Stimulated activated CD4-positive, alpha-beta T cell treated with anti-CD3 and anti-CD28 coated beads, TNF-alpha, amount 100 ng/mL, for 24 hours (primary cell): Measurements from ENCODE around the gene SIK3.
"Not testable (repeated sequence)": the region's sequence is repeated elsewhere in the genome, so short reads cannot be mapped to it uniquely, and the experiment has no call there.

Experiments used
- DNase-seq, 3 experiments: peaks; one replicate each; pipeline ENCODE4 v3.0.0-alpha.2; 2020; ENCODE audit warnings: low read depth in 3 of 3

The SIK3 gene

DNA sequence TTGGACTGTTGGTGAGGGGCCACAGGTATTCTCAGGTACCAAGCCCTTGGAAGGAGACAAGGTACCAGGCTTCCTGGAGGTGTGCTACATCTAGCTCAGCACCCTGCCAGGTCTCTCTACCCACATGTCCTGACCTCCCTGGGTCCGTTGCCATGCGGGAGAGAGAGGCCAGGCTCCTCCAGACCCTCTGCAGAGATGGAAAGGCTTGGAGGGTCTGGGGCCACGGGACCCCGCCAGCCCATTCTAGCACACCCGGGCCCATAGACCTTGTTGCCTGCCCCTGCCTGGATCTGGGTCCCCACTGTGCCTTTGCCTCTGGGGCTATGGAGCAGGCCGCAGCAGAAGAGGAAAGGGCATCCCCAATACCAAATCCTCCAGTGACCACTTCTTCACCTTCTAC is 270.8 kb downstream of the SIK3 start:
- DNase-seq: no peak

DNA sequence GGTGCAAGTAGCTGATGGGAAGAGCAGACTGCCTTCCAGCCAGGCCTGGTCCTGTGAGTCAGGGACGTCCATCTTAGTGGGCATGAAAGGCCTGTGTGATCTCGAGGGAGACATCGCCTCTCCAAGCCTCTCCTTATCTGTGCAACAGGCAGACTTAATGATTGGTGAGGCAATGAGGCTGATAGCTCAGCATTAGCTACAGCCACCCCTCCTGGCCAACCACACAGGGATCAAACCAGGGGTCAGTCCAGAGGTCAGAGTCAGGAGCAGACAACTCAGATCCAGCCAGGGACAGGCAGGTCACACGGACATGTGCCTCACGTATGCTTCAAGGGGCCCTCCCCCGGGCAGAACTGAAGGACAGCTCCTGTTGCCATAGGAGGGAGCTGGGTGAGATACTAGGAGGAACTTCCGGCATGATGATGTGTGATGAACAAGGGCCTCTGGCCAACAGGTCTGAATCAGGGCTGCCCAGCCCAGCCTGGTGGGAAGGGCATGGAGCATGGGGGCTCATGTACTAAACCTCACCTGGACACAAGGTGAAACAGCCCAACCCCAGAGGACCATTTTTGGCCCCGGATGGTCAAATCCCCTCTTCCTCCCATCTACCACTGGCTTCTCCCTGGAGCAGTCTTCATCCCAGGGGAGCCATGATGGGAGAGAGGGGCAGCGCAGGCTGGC is 271.3 kb downstream of the SIK3 start:
- no peak for DNase-seq

DNA sequence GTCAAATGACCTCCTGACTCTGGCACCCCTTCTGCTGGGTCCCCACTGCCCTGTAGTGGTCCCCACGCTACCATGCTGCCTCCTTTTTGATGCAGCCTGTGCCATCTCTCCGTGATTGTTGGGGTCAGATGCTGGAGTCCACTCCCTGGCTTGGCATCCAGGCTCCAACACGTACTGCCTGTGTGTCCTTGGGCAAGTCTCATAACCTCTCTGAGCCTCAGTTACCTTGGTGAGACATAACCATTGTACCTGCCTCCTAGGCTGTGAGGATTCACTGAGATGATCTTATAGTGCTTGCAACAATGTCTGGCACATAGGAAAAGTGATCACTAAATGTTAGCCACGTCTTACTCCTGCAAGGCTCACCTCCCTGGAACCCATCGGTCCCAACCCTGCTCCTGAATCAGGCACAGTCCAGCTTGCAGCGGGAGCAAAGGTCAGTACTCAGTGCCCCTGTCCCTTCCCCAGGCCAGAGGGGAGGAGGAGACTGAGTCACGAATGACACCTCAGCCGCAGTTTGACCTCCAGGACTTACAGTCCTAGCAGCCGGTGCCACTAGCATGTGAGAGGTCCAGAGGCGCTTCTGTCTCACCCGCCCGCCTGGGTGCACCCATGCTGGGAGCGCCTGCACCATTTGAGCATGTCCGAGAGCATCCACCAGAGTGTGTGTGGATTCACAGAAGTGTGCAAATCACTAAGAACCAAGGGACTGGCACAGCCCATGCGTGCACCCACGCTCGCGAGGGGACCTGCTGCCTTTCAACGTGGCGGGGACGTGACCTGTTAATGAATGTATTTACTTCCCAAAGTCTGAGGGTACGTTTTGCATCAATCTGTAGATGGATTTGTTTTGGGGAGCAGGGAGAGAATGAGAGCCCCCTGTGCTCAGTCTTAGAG is 272.1 kb downstream of the SIK3 start:
- DNase-seq: no peak

DNA sequence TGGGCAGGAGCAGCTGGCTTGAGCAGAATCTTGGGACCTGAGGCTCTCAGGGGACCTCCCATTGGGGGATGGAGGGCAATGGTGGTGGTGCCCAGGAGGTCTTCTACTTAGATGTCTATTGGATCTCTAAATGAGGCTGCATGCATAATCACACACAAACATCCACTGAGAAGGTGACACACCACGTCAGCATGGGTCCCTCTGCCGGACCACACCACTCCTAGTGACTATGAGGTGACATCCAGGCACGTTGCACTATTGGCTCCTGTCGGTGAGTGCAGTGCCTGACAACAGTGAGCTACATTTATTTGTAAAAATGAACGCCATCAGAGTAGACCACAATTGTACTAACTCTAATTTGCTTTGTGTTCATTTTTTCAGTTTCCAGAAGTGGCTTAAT is 272.8 kb downstream of the SIK3 start:
- no peak for DNase-seq

DNA sequence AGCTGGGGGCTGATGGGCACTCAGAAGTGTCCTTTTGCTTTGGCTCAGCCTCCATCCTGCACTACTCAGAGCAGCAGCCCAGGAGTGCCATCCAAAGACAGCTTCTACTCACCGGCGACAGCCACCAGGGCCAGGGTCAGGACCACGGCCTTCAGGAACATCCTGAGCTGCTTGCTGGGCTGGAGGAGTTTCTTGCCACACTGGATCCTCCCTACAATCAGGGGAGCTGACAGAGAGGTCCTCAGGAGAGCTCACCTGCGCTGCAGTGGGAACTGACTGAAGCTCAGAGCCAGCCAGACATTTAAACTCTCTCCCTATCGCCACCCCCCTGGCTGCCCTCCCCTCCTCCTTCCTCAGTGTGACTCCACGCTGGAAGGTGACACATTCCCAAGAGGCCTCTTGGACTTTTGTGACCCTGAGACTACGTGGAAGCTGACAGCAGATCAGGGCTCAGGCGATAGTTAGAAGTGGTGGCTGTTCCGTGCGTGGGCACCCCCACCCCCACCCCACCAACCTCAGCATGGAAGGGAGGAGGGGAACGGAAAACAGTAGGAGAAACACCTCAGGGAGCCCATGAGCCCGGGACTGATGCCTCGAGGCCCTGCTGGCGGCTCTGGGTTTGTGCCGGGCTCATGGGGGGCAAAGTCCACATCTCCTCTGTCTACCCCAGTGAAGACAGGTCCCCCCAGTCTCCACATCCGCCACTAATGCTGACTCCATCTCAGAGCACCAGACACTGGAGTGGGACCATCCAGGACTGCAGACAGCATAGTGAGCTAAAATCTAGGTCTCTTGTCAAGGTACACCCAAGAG is 275.0 kb downstream of the SIK3 start, which contains the start of gene APOA4:
Gene APOA4, minus strand, starts transcription at position 274 of the 813 bp plus-strand sequence. Its CDS starts 113 bp downstream, at position 161.
- DNase-seq: no peak

DNA sequence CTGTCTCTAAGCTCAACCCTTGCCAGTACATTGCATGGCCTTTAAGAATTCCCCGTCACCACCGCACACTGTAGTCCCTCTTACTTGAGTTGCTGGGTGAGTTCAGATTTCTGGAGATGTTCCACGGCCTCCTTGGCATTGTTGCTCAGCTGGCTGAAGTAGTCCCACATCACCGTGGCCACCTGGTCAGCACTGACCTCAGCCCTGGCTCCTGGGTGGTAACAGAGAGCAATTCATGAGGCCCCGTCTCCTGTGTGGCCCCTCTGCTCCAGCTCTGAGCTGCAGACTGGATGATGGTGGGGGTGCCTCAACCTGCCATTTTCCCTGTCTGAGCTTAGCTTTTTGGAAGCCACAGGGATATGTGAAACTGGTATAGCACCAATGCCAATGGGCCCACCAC is 275.7 kb downstream of the SIK3 start:
- DNase-seq: no peak

DNA sequence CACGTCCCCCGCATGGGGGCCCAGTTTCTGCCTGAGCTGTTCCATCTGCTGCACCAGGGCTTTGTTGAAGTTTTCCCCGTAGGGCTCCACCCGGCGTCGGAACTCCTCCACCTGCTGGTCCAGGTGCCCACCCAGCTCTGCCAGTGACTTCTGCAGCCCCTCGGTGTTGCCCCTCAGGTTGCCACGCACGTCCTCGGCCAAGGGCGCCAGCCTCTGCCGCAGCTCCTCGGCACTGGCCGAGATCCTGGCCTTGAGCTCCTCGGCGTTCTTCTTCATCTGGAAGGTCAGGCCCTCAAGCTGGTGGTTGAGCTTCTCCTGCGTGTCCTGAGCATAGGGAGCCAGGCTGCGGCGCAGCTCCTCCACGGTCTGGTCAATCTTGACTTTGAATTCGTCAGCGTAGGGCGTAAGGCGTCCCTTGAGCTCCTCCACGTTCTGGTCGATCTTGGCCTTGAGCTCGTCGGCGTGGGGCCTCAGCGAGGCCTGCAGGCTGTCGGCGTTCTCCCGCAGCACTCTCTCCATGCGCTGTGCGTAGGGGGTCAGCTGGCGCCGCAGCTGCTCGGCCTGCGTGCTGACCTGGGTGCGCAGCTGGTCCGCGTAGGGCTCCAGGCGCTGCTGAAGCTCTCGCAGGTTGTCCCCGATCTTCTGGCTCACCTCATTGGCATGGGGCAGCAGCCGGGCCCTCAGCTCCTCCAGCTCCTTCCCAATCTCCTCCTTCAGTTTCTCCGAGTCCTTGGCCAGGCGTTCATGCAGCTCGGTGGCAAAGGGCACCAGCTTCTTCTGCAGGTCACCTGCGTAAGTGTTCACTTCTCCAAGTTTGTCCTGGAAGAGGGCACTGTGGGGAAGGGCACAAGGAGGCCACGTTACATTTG is 276.9 kb downstream of the SIK3 start:
- DNase-seq: no peak

DNA sequence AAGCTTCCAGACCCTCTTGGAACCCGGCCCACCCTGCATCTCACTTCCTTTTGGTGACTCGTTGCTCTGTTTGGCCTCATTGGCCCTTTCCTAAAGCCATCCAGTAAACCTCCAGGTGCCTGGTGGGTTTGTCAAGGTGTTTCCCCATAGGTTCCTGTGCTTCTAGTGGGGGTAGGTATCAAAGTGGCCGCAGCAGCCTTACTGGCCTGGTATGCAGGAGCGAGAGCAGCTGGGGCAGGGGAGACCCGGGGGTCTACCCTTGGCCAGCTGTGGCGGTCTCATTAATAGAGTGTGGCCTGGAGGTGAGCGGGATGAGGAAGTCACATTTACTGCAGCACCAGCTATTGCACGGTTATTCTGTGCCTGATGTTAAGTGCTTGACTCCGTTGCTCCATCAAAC is 279.2 kb downstream of the SIK3 start:
- no peak for DNase-seq

DNA sequence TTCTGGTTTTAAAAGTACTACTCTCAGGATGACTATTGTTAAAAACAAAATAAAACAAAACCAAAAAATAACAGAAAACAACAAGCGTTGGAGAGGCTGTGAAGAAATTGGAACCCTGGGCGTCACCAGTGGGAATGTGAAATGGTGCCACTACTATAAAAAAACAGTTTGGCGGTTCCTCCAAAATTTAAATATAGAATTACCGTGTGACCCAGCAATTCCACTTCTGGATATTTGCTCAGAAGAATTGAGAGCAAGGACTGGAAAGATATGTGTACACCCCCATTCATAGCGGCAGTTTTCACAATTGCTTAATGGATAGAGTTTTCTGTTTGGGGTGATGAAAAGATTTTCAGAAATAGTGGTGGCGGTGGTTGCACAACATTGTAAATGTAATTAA is 283.7 kb downstream of the SIK3 start:
- DNase-seq: no peak

DNA sequence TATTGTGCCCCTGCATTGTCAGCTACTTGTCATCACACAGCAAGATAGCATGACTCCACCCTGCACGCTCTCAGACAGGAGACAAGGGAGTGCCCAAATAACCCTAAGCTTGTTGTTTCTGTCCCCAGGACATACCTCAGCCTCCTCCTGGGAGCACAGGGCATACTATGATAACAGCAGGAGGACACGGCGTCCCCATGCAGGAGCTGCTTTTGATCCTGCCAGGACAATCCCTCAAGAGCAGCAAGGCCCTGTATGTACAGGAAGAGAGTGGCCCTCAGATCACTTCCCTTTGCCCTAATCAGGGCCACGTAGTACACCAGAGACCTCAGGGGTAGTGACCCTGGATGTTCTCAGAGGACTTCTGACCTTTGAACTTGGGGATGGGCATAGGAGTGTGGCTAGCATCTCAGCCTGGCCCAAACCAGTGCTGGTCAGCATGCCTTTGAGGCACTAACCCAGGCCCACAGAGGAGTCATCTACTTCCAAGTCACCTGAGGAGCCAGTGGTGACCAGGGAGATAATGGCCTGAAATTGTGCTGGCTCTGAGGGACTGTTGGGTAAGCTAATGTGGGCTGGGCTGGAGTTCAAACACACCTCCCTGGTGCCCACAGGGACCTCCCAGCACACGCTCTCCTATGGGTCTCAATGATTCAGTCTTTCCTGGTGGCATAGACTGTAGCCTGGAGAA is 284.3 kb downstream of the SIK3 start:
- DNase-seq: no peak

DNA sequence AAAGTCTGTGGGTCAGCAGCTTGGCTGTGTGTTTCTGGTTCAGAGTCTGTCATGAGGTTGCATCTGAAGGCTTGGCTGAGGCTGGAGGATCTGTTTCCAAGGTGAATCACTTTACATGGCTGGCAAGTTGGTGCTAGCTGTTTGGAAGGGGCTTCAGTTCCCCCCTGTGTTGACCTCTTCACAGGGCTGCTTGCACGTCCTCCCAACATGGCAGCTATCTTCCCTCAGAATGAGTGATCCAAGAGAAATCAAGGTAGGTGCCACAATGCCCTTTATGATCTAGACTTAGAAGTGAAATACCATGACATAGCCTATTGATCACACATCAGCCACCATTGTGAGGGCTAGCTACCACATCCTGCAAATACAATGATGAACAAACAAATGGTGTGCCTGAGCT is 285.1 kb downstream of the SIK3 start:
- DNase-seq: no peak

DNA sequence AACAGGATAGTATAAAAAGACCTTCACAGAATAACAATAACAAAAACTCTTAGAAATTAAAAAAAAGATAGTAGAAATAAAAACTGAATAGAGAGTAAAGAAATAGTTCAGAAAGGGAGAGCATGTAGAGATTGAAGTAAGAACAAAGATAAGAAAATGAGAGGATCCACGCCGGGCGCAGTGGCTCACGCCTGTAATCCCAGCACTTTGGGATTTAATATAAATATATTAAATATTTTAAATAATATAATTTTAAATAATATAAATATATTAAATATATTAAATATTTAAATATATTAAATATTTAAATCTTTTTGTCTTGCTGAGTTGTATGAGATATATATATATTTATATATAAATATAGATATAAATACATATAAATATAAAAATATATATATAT is 286.1 kb downstream of the SIK3 start:
- no peak for DNase-seq

DNA sequence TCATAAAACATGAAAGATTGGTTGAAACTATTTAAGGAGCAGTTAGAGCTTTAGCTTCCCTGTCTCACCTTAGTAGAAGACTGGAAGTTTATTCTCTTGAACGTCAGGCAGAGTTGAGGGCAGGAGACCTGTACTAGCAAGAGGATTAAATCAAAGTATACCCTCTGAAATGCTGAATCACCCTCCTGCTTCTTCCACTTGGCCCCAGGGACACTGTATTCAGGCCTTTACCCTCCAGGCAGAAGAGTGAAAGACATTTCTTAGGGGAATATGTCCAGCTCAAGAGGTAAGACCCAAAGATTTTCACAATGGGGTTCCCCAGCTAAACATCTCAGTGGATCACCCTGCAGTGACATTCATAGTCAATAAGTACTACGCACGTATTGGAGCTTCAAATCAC is 287.0 kb downstream of the SIK3 start:
- no peak for DNase-seq

DNA sequence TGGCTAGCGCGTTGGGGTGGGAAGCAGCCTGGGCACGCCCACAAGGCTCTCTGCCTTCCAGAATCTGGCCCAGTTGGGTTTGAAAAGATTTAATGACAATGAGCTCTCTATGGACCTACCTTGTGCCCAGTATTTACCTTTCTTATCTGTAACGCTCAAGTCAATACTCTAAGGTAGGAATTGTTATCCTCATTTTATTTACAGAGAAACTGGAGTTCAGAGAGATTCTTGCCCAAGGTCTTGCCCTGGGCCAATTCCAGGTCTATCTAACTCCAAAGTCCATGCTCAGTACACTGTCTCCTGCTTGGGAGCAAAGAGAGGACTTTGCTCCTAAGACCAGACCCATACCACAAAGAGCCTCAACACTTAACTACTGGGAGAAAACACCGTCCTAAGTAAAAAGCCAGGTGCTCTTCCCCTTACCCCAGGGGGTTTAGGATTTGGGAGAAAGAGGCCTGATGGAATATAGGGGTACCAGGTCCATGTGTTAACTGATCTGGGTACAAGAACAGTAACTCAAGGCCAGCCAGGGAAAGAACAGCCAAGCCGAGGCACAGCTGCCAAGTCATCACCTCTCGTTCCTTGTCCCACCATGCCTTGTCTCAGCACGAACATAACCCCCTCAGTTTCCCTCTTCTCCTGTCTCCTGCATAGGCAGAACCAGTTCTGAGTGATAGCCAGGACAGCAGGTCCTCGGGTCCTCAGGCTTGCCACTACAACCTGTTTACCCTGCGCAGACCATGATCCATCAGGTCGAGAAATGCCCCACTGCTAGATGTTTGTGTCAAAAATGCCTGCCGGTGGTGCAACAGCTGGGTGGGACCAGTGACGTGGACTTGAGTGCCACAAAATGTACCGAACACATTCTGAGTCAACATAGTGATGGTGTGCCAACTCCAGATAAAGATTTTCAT is 289.7 kb downstream of the SIK3 start:
- no peak for DNase-seq

DNA sequence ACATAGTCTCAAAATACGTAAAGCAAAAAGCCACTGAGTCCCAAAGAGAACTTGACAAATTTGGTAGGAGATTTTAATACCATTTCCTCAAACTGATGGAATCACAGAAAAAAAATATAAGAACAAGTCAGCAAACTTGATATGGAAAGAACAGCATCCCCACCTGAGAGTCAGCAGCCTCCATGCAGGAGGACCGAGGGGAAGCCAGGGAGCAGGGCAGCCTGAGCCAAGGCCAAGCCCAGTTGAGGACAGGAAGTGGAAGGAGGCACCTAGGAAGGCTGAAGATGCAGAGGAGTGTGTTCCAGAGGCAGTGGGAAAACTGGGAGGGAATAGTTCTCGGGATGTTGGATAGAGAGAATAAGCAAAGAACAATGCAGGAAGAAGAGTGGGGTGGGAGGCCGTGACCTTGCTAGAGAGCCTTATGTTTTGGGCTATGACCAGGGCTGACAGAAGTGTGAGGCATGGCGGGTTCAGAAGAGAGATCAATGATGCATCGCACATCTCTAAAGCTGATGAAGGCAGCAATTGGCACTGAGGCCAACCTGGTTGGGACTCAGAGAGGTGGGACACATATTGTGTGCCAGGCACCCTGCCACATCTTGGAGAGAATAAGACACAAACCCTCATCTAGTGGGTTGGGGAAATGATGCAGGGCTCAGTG is 290.5 kb downstream of the SIK3 start:
- DNase-seq: no peak

DNA sequence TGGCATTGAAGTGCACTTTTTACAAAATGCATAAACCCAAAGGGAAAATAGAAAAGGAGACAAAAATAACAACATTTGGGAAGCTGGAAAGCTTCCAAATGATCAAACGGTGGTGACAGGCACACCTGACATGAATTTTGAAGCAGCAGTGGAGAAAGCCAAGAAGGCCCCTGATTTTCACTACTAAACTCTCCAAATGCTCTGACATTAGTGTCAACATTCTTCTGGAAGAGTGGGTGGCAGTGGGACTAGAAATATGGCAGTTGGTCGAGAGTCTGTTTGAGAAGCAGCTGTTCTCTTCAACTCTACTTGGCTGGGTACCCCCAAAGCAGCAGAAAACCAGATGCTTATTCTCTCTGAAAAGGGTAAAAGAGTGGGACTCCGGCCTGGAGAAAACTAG is 294.2 kb downstream of the SIK3 start:
- DNase-seq: no peak

DNA sequence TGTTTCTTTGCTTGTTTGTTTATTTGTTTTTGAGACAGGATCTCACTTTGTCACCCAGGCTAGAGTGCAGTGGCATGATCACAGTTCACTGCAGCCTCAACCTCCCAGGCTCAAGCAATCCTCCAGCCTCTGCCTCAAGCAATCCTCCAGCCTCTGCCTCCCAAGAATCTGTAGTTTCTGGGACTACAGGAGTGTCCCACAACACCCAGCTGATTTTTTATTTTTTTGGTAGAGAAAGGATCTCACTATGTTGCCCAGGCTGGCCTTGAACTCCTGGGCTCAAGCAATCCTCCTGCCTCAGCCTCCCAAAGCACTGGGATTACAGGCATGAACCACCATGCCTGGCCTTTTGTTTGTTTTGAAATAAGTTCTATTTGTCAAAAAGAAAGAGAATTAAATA is 296.6 kb downstream of the SIK3 start:
- not testable (repeated sequence) for DNase-seq

DNA sequence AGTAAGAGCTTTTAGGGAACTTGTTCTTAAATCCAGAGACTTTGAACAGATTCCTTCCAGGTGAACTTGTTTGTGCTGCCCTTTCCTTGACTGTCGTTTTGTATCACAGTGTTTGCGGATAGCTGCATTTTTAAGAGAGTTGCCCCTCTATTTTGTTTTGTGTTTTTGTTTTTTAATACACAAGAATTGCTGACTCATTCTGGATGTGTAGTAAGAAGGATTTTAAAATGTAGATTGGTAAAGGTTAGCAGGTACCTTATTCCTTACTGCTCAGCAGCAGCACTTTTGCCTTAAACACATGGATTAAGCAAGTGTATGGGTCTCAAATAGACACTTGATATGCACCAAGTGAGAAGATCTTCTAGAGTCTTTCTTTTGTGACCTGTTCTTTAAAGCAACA is 297.6 kb downstream of the SIK3 start:
- no peak for DNase-seq

DNA sequence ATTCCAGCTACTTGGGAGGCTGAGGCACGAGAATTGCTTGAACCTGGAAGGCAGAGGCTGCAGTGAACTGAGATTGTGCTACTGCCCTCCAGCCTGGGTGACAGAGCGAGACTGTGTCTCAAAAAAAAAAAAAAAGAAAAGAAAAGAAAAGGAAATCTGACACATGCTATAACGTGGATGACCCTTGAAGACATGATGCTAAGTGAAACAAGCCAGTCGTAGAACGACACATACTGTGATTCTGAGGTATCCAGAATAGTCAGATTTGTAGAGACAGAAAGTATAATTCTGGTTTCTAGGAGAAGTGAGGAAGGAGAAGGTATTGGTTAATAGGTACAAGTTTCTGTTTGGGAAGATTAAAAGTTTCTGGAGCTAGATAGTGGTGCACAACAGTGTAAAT is 299.9 kb downstream of the SIK3 start:
- no peak for DNase-seq
